ENCODE data around the gene CLDN19. TPM values are rescaled to one million over a fixed set of nuclear protein-coding genes. Genes with fewer than 3 reads are reported as not detected.
"Not testable (repeated sequence)": the region's sequence is repeated elsewhere in the genome, so short reads cannot be mapped to it uniquely, and the experiment has no call there.

CLDN19 gene
- total RNA-seq, 6 experiments from 2014 or later = not detected

- peaks cover 2% of the 10 kb centered on the region; the same call in 1 of the 2 replicates for H3K27me3 Mint-ChIP-seq (ENCODE audit: insufficient read depth)
- H3K36me3 Mint-ChIP-seq (ENCODE audit: low read depth) = peaks cover 69% of the 10 kb centered on the region
- no peak for DNase-seq
Observed at GRCh38 chr1:42752284-42752683, 12.2 kb upstream of the CLDN19 start.

DNA sequence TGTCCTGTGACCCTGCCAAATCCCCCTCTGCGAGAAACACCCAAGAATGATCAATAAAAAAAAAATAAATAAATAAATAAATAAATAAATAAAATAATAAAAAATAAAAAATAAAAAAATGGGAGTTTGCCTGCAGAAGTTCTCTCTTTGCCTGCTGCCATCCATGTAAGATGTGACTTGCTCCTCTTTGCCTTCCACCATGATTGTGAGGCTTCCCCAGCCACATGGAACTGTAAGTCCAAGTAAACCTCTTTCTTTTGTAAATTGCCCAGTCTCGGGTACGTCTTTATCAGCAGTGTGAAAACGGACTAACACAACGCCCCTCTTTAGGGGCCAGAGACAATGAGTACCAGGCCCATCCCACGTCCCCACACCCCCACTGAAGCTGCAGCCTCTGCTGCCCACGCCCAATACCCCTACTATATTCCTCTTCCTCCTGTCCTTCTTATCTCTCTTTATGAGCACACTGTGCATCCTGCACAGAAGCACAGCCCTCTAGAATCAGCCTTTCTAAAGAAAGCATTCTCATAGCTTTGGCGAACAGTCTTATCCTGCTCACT lies 11.6 kb upstream of the CLDN19 start:
- H3K4me3 Mint-ChIP-seq; DNase-seq; H3K9me3 Mint-ChIP-seq; H3K27me3 Mint-ChIP-seq (ENCODE audit: insufficient read depth): not testable (repeated sequence)
- Mint-ChIP-seq H3K36me3 (ENCODE audit: low read depth) (peaks cover 62% of the 10 kb centered on the region), H3K4me1 (ENCODE audit: low read depth) (peaks cover 17% of the 10 kb centered on the region), H3K27ac (peak overlapping the region; percentile 40; the same call in 1 of the 2 replicates)

More at GRCh38 chr1:42752284-42752683, 12.2 kb upstream of the CLDN19 start:
- H3K9me3 Mint-ChIP-seq = no peaks in the 10 kb centered on the region
- TF ChIP-seq, protein P1, sequence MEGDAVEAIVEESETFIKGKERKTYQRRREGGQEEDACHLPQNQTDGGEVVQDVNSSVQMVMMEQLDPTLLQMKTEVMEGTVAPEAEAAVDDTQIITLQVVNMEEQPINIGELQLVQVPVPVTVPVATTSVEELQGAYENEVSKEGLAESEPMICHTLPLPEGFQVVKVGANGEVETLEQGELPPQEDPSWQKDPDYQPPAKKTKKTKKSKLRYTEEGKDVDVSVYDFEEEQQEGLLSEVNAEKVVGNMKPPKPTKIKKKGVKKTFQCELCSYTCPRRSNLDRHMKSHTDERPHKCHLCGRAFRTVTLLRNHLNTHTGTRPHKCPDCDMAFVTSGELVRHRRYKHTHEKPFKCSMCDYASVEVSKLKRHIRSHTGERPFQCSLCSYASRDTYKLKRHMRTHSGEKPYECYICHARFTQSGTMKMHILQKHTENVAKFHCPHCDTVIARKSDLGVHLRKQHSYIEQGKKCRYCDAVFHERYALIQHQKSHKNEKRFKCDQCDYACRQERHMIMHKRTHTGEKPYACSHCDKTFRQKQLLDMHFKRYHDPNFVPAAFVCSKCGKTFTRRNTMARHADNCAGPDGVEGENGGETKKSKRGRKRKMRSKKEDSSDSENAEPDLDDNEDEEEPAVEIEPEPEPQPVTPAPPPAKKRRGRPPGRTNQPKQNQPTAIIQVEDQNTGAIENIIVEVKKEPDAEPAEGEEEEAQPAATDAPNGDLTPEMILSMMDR (IDR thresholded peaks at IDR 0.05) = no peak
- H3K4me3 Mint-ChIP-seq = no peak overlapping the region
- H3K27ac Mint-ChIP-seq = peak overlapping the region; percentile 27; the same call in 1 of the 2 replicates
- H3K4me1 Mint-ChIP-seq (ENCODE audit: low read depth) = peaks cover 22% of the 10 kb centered on the region

DNA sequence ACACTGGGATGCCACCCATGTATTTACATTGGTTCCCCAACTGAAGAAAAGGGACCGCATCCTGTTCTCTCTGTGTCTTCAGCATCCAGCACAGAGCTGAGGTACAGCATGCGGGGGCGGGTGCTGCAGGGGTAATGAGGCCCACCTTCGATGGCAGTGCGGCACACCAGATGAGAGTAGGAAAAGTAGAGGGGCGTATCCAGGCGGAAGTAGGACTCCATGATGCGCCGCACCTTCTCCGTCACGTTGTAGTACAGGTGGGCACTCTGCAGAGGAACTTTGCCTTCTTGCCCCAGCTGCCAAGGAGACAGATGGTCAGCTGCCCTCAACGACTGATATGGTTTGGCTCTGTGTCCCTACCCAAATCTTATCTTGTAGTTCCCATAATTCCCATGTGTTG lies 10.0 kb upstream of the CLDN19 start:
- peaks cover 17% of the 10 kb centered on the region for H3K4me1 Mint-ChIP-seq (ENCODE audit: low read depth)

DNA sequence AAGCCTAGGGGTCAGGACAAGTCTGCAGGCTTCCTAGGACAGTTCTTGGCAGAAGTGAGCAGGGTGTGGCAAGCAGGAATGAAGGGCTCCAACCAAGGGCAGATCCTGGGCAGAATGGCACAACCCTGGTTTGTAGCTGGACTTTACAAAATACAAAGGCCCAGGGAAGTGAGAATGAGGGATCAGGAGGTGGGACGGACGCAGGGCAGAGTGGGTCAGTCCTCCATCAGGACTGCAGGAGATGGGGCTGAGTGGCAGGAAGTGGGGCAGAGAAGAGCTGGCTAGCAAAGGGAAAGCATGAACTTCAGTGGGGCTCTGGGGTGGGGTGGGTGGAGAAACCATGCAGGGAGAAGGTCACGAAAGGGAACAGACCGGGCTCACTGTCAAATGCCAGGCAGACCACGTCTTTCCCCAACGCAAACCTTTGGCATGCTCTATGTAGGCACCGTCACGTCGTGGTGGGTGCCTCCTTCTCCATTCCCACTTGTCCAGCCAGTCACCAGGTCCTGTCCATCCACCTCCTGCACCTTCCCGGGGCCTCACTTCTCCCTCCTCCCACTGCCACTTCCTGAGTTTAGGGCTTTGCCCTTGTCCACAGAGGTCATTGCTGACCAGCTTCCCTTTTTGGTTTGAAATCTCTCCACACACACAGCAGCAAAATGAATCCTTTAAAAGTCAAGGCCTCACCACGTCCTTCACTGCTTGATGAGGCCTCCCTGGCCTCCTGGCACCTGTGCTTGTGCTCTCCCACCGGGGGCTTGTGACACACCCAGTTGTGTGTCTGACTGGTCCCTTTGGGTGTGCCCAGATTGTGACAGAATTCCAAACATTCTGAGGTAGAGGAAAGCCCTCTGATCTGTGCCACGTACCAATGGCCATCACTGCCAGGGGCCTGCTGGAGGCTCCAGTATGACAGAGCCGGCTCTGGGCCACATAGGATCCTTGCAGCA lies 8.7 kb upstream of the CLDN19 start:
- H3K9me3 Mint-ChIP-seq = no peaks in the 10 kb centered on the region
- H3K4me1 Mint-ChIP-seq (ENCODE audit: low read depth) = peaks cover 14% of the 10 kb centered on the region
- peaks cover 38% of the 10 kb centered on the region for H3K36me3 Mint-ChIP-seq (ENCODE audit: low read depth)
- DNase-seq = no peak
- H3K27me3 Mint-ChIP-seq (ENCODE audit: insufficient read depth) = peaks cover 2% of the 10 kb centered on the region
- peak overlapping the region; percentile 51 for H3K27ac Mint-ChIP-seq
- TF ChIP-seq, protein P1 (IDR thresholded peaks at IDR 0.05) = no peak
- H3K4me3 Mint-ChIP-seq = no peak overlapping the region

More for the DNA sequence above, 10.0 kb upstream of the CLDN19 start:
- Mint-ChIP-seq H3K36me3 (ENCODE audit: low read depth) (peaks cover 50% of the 10 kb centered on the region), H3K27ac (no peak overlapping the region), H3K4me3 (no peak overlapping the region), H3K9me3 (no peaks in the 10 kb centered on the region), H3K27me3 (ENCODE audit: insufficient read depth) (peaks cover 2% of the 10 kb centered on the region; the same call in 1 of the 2 replicates)
- no peak for DNase-seq
- TF ChIP-seq, protein P1 (IDR thresholded peaks at IDR 0.05) = no peak

DNA sequence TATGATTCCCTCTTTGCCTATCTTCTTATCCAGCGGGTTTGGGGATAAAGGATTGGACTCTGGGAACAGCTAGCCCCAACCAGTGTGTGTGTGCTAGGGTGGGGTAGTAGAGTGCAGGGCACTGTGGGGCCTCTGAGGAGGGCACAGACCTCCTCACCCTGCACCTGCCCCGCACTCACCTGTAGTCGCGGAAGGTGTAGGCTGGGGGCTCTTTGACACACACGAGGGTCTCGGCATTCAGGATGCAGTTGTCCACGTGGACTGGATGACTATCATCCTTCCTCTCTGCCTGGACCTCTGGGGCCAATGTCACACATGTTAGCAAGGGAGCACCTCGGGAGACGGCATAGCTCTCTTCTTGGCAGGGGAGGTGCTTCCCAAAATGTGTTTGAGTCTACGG lies 8.0 kb upstream of the CLDN19 start:
- no peak overlapping the region for H3K27ac Mint-ChIP-seq
- H3K9me3 Mint-ChIP-seq = no peaks in the 10 kb centered on the region
- no peak for DNase-seq
- peaks cover 14% of the 10 kb centered on the region for H3K4me1 Mint-ChIP-seq (ENCODE audit: low read depth)
- H3K36me3 Mint-ChIP-seq (ENCODE audit: low read depth) = peaks cover 31% of the 10 kb centered on the region
- peaks cover 2% of the 10 kb centered on the region for H3K27me3 Mint-ChIP-seq (ENCODE audit: insufficient read depth)
- TF ChIP-seq, protein P1 (IDR thresholded peaks at IDR 0.05) = no peak
- no peak overlapping the region for H3K4me3 Mint-ChIP-seq

- no peak for DNase-seq
Observed at GRCh38 chr1:42747125-42747524, 7.1 kb upstream of the CLDN19 start.

More at GRCh38 chr1:42747125-42747524, 7.1 kb upstream of the CLDN19 start:
- H3K36me3 Mint-ChIP-seq (ENCODE audit: low read depth) = peaks cover 22% of the 10 kb centered on the region
- H3K4me1 Mint-ChIP-seq (ENCODE audit: low read depth) = peaks cover 17% of the 10 kb centered on the region
- TF ChIP-seq, protein P1 (IDR thresholded peaks at IDR 0.05) = peak; percentile 79
- peaks cover 2% of the 10 kb centered on the region for H3K27me3 Mint-ChIP-seq (ENCODE audit: insufficient read depth)
- no peak overlapping the region for H3K4me3 Mint-ChIP-seq
- no peaks in the 10 kb centered on the region for H3K9me3 Mint-ChIP-seq
- H3K27ac Mint-ChIP-seq = no peak overlapping the region

Measured in HFFc6 (cell line).